ENCODE data around the gene RFX2.

The RFX2 gene

DNA sequence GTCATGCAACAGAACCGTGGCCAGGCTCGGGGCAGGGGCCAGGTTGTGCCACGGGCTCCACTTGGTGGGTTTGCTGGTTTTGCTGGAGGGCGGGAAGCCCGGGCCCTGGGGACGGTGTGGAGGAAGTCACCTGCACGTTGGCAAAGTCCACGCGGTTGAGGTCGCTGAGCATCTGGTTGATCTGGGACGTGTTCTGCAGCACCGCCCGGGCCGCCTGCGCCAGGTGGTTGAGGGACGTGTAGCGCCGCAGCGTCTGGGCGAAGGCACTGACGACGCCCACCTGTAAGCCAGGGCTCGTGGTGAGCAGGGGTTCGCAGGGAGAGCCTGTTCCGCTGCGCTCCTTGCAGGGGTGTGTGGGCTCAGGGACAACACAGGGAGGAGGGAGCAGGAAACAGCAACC, 107.7 kb downstream of the RFX2 start:
- TF ChIP-seq, protein P1, sequence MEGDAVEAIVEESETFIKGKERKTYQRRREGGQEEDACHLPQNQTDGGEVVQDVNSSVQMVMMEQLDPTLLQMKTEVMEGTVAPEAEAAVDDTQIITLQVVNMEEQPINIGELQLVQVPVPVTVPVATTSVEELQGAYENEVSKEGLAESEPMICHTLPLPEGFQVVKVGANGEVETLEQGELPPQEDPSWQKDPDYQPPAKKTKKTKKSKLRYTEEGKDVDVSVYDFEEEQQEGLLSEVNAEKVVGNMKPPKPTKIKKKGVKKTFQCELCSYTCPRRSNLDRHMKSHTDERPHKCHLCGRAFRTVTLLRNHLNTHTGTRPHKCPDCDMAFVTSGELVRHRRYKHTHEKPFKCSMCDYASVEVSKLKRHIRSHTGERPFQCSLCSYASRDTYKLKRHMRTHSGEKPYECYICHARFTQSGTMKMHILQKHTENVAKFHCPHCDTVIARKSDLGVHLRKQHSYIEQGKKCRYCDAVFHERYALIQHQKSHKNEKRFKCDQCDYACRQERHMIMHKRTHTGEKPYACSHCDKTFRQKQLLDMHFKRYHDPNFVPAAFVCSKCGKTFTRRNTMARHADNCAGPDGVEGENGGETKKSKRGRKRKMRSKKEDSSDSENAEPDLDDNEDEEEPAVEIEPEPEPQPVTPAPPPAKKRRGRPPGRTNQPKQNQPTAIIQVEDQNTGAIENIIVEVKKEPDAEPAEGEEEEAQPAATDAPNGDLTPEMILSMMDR (IDR thresholded peaks at IDR 0.05; ENCODE audit: control extremely low read depth, extremely low read depth, low read depth, missing control alignments), result no peak
- ChIA-PET POLR2A (no interaction called here), CTCF (interaction anchor here (2.8 to 3.6 kb wide), 2 partner anchors 15 to 20 kb away, joined by 16 to 17 read pairs; no protein-coding TSS in a partner anchor)
- DNase-seq (ENCODE audit: extremely low spot score), result no peak

DNA sequence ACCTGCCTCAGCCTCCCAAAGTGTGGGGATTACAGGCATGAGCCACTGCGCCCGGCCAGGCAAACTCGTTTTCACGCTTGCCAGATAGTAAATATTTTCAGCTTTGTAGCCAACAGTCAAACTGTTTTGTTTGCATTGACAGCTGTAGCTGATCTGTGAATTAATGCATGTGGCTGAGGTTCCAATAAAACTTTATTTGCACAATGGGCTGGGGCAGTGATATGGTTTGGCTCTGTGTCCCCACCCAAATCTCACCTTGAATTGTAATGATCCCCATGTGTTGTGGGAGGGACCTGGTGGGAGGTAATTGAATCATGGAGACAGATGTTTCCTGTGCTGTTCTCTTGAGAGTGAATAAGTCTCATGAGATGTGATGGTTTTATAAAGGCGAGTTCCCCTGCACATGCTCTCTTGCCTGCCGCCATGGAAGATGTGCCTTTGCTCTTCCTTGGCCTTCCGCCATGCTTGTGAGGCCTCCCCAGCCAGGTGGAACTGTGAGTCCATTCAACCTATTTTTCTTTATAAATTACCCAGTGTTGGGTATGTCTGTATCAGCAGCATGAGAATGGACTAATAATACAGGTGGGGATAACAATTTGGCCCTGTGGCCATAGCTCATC, 110.0 kb downstream of the RFX2 start:
- no peak for DNase-seq (ENCODE audit: extremely low spot score)
- POLR2A ChIA-PET, result no interaction called here
- TF ChIP-seq, protein P1 (IDR thresholded peaks at IDR 0.05; ENCODE audit: control extremely low read depth, extremely low read depth, low read depth, missing control alignments), result no peak
- CTCF ChIA-PET, result interaction anchor here (0.7 to 3.6 kb wide), 9 partner anchors 10 to 196 kb away, joined by 3 to 17 read pairs (median 3); no protein-coding TSS in a partner anchor

- CTCF ChIA-PET, result interaction anchor here (1.3 to 3.6 kb wide), 4 partner anchors 15 to 196 kb away, joined by 3 to 17 read pairs (median 4); no protein-coding TSS in a partner anchor
- POLR2A ChIA-PET, result no interaction called here
- DNase-seq (ENCODE audit: extremely low spot score), result no peak
- TF ChIP-seq, protein P1 (IDR thresholded peaks at IDR 0.05; ENCODE audit: control extremely low read depth, extremely low read depth, low read depth, missing control alignments), result no peak
Observed at GRCh38 chr19:5999693-6000092, 110.6 kb downstream of the RFX2 start.

- ChIA-PET CTCF (interaction anchor here (0.8 to 1.5 kb wide), 2 partner anchors 10 to 18 kb away, joined by 3 to 4 read pairs; no protein-coding TSS in a partner anchor), POLR2A (no interaction called here)
- TF ChIP-seq, protein P1 (IDR thresholded peaks at IDR 0.05; ENCODE audit: control extremely low read depth, extremely low read depth, low read depth, missing control alignments), result no peak
- no peak for DNase-seq (ENCODE audit: extremely low spot score)
Observed at GRCh38 chr19:5997371-5997770, 112.9 kb downstream of the RFX2 start.

GRCh38 chr19:5996623-5997320, 113.5 kb downstream of the RFX2 start:
- TF ChIP-seq, protein P1 (IDR thresholded peaks at IDR 0.05; ENCODE audit: control extremely low read depth, extremely low read depth, low read depth, missing control alignments), result no peak
- ChIA-PET CTCF (interaction anchor here (0.8 to 1.5 kb wide), 2 partner anchors 10 to 17 kb away, joined by 3 to 4 read pairs; no protein-coding TSS in a partner anchor), POLR2A (no interaction called here)
- DNase-seq (ENCODE audit: extremely low spot score), result no peak

DNA sequence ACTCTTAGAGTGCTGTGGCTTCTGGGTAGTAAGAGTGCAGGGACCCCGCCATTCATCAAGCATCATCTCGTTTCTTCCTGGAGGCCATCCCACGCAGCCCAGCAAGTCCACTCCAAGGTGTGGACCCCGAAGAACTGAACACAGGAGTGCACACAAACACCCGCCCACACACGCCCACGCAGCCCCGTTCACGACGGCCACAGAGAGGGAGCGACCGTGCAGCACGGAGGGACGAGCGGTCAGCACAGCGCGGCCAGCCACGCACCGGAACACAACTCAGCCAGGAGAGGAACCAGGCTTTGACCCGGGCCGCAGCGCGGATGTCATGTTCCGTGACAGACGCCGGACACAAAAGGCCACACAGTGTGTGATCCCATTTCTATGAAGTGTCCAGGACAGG, 114.2 kb downstream of the RFX2 start:
- TF ChIP-seq, protein P1 (IDR thresholded peaks at IDR 0.05; ENCODE audit: control extremely low read depth, extremely low read depth, low read depth, missing control alignments), result no peak
- ChIA-PET CTCF (no interaction called here), POLR2A (no interaction called here)
- no peak for DNase-seq (ENCODE audit: extremely low spot score)

Measured in GM10248 (cell line).